ENCODE results near the gene KIRREL1.

KIRREL1 gene

GRCh38 chr1:158007667-158008386 is 14.4 kb downstream of the KIRREL1 start:
- no peak for DNase-seq

- DNase-seq: no peak
Observed at GRCh38 chr1:158008630-158009029, 15.2 kb downstream of the KIRREL1 start.

GRCh38 chr1:158011714-158012113 is 18.3 kb downstream of the KIRREL1 start:
- DNase-seq: no peak

GRCh38 chr1:158013840-158014730 is 20.6 kb downstream of the KIRREL1 start:
- no peak for DNase-seq

- no peak for DNase-seq
Observed at GRCh38 chr1:158014731-158015320, 21.4 kb downstream of the KIRREL1 start.

GRCh38 chr1:158016651-158017335 is 23.3 kb downstream of the KIRREL1 start:
- no peak for DNase-seq

GRCh38 chr1:158017800-158018595 is 24.6 kb downstream of the KIRREL1 start:
- DNase-seq: no peak

- no peak for DNase-seq
Observed at GRCh38 chr1:158019171-158019868, 25.9 kb downstream of the KIRREL1 start.

- no peak for DNase-seq
Observed at GRCh38 chr1:158020259-158020885, 26.9 kb downstream of the KIRREL1 start.

- no peak for DNase-seq
Observed at GRCh38 chr1:158020886-158021620, 27.6 kb downstream of the KIRREL1 start.

- no peak for DNase-seq
Observed at GRCh38 chr1:158021721-158022120, 28.3 kb downstream of the KIRREL1 start.

- no peak for DNase-seq
Observed at GRCh38 chr1:158022554-158023312, 29.3 kb downstream of the KIRREL1 start.

- no peak for DNase-seq
Observed at GRCh38 chr1:158024737-158025136, 31.3 kb downstream of the KIRREL1 start.

- no peak for DNase-seq
Observed at GRCh38 chr1:158025576-158026230, 32.3 kb downstream of the KIRREL1 start.

- no peak for DNase-seq
Observed at GRCh38 chr1:158026651-158027050, 33.2 kb downstream of the KIRREL1 start.

- no peak for DNase-seq
Observed at GRCh38 chr1:158027508-158027907, 34.1 kb downstream of the KIRREL1 start.

- no peak for DNase-seq
Observed at GRCh38 chr1:158028969-158029368, 35.5 kb downstream of the KIRREL1 start.

GRCh38 chr1:158035014-158035413 is 41.6 kb downstream of the KIRREL1 start:
- DNase-seq: no peak

GRCh38 chr1:158035976-158036583 is 42.6 kb downstream of the KIRREL1 start:
- DNase-seq: no peak
